ENCODE results near the gene FBLN1. TPM values are rescaled to one million over a fixed set of nuclear protein-coding genes. Genes with fewer than 3 reads are reported as not detected.

FBLN1 gene
- total and polyA plus RNA-seq, 9 of the 15 experiments (the other 6 are each of a cell fraction or from before 2014, with no cell fraction given) = 0.66 TPM; not detected in 8

DNA sequence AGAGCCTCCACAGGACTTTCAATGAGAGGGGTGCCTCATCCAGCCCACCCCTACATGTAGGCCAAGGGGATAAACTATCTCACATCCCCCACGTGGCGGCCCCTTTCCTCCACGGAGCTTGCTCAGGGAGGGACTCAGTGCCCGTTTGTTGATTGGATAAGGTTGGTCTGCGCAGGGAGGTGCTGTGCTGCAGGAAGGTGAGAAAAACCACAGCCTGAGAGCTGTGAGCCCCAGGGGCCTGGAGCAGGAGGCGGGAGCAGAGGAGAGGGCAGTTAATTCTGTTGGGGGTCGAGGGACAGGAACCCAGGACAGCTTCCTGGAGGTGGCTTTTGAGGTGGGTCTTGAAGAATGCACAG is 137.0 kb downstream of the FBLN1 start:
- H3K79me2 ChIP-seq (ENCODE audit: control insufficient read depth, insufficient read depth, low read length) = no peaks in the 10 kb centered on the region
- FAIRE-seq = no peak
- POLR2A ChIA-PET = no interaction called here
- peaks cover 0 to 22% of the 10 kb centered on the region in 2 experiments; a peak in 2 of 5 replicates for H3K27me3 ChIP-seq (ENCODE audit: control insufficient read depth in 2 of 2, insufficient read depth in 2 of 2, low read length in 2 of 2)
- H3K4me1 ChIP-seq (replicated peaks in 1 of 2; ENCODE audit: control insufficient read depth in 2 of 2, insufficient read depth in 2 of 2, low read length in 2 of 2) = peaks cover 13 to 20% of the 10 kb centered on the region in 2 experiments
- no peaks in the 10 kb centered on the region for H3K9me1 ChIP-seq (ENCODE audit: control insufficient read depth, insufficient read depth, low read length)
- CTCF ChIA-PET (ENCODE audit: low intra/inter-chr PET ratio) = no interaction called here
- 34% methylated on average over 4 of the region's 7 CpGs for WGBS (ENCODE audit: insufficient coverage, low coverage, missing lambda C conversion rate)
- in situ Hi-C loops (cut with MboI) (loop anchor here (5.0 to 10.0 kb wide), 3 partner anchors 62 to 343 kb away; no protein-coding TSS in a partner anchor), intact Hi-C loops (cut with micrococcal nuclease) (no loop called here)
- BruUV-seq (replicated peaks) = no TSS peak
- DNase-seq (ENCODE audit: extremely low read depth in 1 of 4, low spot score in 3 of 4) = no peak
- H3K36me3 ChIP-seq (ENCODE audit: control insufficient read depth, insufficient read depth, low read length) = no peaks in the 10 kb centered on the region
- H3K4me2 ChIP-seq (ENCODE audit: insufficient read depth, low read length) = no peak overlapping the region
- H3K27ac ChIP-seq (ENCODE audit: extremely low read depth, low read depth, low read length) = no peak overlapping the region
- no peaks in the 10 kb centered on the region for H3K9me3 ChIP-seq (replicated peaks; ENCODE audit: control insufficient read depth, insufficient read depth, low read depth, low read length)
- H3K4me3 ChIP-seq = no peak overlapping the region
- ATAC-seq = no peak
- no peaks in the 10 kb centered on the region for H4K20me1 ChIP-seq (replicated peaks; ENCODE audit: control insufficient read depth, insufficient read depth, low read length)
- no peak overlapping the region; a peak in 1 of 4 replicates for H3K9ac ChIP-seq (ENCODE audit: insufficient read depth in 1 of 2, low read depth in 2 of 2, low read length in 2 of 2)
- no peak for TF ChIP-seq PTBP1 (IDR thresholded peaks at IDR 0.05; ENCODE audit: low read depth, low read length)
- TF ChIP-seq CXXC5 (CRISPR knock-in tag; IDR thresholded peaks at IDR 0.05) = no peak
- TF ChIP-seq ZNF324 (CRISPR knock-in tag; IDR thresholded peaks at IDR 0.05) = no peak
- no peak for TF ChIP-seq PTTG1 (tag; IDR thresholded peaks at IDR 0.05; ENCODE audit: low read depth)
- no peak for TF ChIP-seq ZBTB7A (IDR thresholded peaks at IDR 0.05; ENCODE audit: borderline replicate concordance, control insufficient read depth, low read depth, low read length)
- TF ChIP-seq STAT5A (IDR thresholded peaks at IDR 0.05; ENCODE audit: borderline replicate concordance, low read length) = no peak
- no peak overlapping the region for H2AFZ ChIP-seq (ENCODE audit: low read depth, low read length)

Measured in K562 (cell line).